ENCODE measurements around the gene TCTN2. TPM values are rescaled to one million over a fixed set of nuclear protein-coding genes. Genes with fewer than 3 reads are reported as not detected.

Gene TCTN2
- polyA plus RNA-seq, 1 donor, result 8.1 TPM

GRCh38 chr12:123743002-123743401 lies 72.1 kb downstream of the TCTN2 start:
- DNase-seq, result no peak

- no peak for DNase-seq
Observed at GRCh38 chr12:123744836-123745235, 73.9 kb downstream of the TCTN2 start.

GRCh38 chr12:123747309-123747708 lies 76.4 kb downstream of the TCTN2 start:
- DNase-seq, result no peak

GRCh38 chr12:123748161-123748560 lies 77.2 kb downstream of the TCTN2 start:
- DNase-seq, result no peak

GRCh38 chr12:123748661-123749060 lies 77.7 kb downstream of the TCTN2 start:
- DNase-seq, result no peak

GRCh38 chr12:123749355-123749754 lies 78.4 kb downstream of the TCTN2 start:
- no peak for DNase-seq

- DNase-seq, result no peak
Observed at GRCh38 chr12:123750159-123750656, 79.3 kb downstream of the TCTN2 start.

GRCh38 chr12:123752046-123752445 lies 81.1 kb downstream of the TCTN2 start:
- DNase-seq, result no peak

GRCh38 chr12:123754041-123754772 lies 83.3 kb downstream of the TCTN2 start:
- no peak for DNase-seq

GRCh38 chr12:123757561-123757960 lies 86.6 kb downstream of the TCTN2 start:
- peak; percentile 17 for DNase-seq

Other genes starting within 250 kb of the TCTN2 start
- gene RILPL2, start 234.4 kb upstream of the TCTN2 start, polyA plus RNA-seq (ENCODE audit: insufficient read length), result 1.8 TPM
- gene SNRNP35, start 213.0 kb upstream of the TCTN2 start, polyA plus RNA-seq (ENCODE audit: insufficient read length), result 34.3 TPM
- gene RILPL1, start 137.4 kb upstream of the TCTN2 start, polyA plus RNA-seq (ENCODE audit: insufficient read length), result 31.1 TPM
- gene TMED2, start 86.6 kb upstream of the TCTN2 start, polyA plus RNA-seq (ENCODE audit: insufficient read length), result 134 TPM
- gene DDX55, start 69.0 kb upstream of the TCTN2 start, polyA plus RNA-seq (ENCODE audit: insufficient read length), result 21.4 TPM
- 44.0 TPM for gene EIF2B1, start 37.4 kb upstream of the TCTN2 start, polyA plus RNA-seq (ENCODE audit: insufficient read length)
- gene GTF2H3, start 37.3 kb upstream of the TCTN2 start, polyA plus RNA-seq (ENCODE audit: insufficient read length), result 26.5 TPM
- 15.6 TPM for gene ATP6V0A2, start 41.2 kb downstream of the TCTN2 start, polyA plus RNA-seq (ENCODE audit: insufficient read length)
- 1.3 TPM for gene DNAH10, start 91.2 kb downstream of the TCTN2 start, polyA plus RNA-seq (ENCODE audit: insufficient read length)

Measured in hindlimb muscle (tissue), 1 donor.